Fibroblast of villous mesenchyme (primary cell): ENCODE data around the gene CPNE2. TPM values are rescaled to one million over a fixed set of nuclear protein-coding genes. Genes with fewer than 3 reads are reported as not detected.
A peak's percentile ranks its signal among the peaks of the same experiment; 100 is the strongest.

Experiments used
- DNase-seq: peaks from one replicate; pipeline ENCODE4 v3.0.0-alpha.2; 2010; ENCODE audit warnings: low read depth
- H3K4me3 ChIP-seq: 2 replicates; pipeline ENCODE4 v1.5.1; 2011; ENCODE audit warnings: low read depth, mild to moderate bottlenecking, low read length
- CTCF ChIP-seq: IDR thresholded peaks from 2 replicates; pipeline ENCODE4 v1.5.1; 2012; ENCODE audit warnings: low read depth, mild to moderate bottlenecking, low read length; ENCODE audit not compliant: insufficient read depth
- total RNA-seq: library from RNA; depleted of rRNA; stranded (reverse); fragments of >200 nt; gene quantifications from 2 replicates; pipeline ENCODE4 v1.2.3, GENCODE V29; 2012

Gene CPNE2
- total RNA-seq, 1 donor, result 24.2 TPM

GRCh38 chr16:57150682-57151330, 58.4 kb downstream of the CPNE2 start:
- H3K4me3 ChIP-seq, result no peak overlapping the region
- no peak for DNase-seq
- TF ChIP-seq CTCF, result no peak

GRCh38 chr16:57151369-57151768, 59.0 kb downstream of the CPNE2 start:
- no peak overlapping the region for H3K4me3 ChIP-seq
- no peak for TF ChIP-seq CTCF
- no peak for DNase-seq

DNA sequence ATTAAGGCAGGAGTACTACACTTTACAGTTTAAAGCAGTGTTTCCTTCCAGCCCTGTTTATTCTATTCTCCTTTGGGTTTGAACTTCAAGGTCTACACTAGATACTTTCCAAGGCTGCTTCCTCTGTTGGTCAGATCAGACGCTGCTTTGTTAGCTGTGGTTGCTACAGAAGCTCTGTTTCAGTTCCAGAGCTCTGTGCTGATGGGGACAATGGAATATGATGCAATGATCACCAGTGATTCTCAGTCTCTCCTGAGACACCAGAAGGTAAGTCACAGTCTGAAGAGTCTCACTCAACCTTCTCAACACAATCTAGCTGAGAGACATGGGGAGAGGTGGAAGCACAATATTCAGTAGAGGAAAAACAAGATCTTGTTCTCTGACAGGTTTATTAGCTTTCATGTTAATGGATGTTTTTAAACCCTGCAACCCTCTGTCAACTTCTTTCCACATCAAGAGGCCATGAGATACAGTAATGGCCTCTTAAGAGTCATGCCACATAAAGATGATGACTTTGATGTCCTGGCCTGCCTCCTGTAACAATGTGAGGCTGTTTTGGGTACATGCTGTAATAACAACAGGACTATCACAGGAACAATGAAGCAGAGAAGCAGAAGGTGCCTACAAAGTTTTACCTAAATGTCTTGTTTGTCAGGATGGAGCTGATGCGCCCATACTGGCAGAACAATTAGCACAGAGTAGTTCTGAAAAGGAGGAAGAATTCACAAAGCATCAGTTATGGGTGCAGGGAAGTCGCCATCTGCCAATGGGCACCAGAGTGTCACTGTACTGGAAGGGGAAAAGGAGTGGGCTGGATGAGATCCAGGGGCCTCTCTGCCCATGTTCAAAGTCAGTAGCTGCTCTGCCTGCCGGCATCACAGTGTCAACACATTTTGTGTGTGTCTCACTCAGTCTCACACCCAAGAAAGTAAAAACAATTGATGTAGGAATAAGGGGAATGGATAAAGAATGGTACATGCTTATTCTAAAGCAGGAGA, 60.0 kb downstream of the CPNE2 start:
- peak; percentile 37 for DNase-seq
- no peak overlapping the region for H3K4me3 ChIP-seq
- no peak for TF ChIP-seq CTCF

DNA sequence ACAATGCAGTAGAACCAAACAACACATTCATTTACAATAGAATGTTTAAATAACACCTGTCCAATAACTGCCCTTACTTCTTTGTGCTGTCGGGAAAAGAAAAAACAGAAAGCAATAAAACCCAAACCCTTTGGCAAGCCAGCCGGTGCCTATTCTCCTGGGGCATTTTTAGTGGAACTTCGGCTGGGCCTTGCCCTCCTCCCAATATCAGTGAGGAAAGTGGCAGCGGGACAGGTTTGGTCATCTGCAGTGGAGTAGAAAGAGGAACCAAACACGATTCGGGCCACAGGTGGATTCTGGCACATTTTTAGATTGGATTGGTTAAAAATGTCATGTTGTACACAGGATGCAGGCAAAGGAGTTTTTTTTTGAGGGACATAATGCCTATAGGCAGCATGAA, 61.5 kb downstream of the CPNE2 start:
- H3K4me3 ChIP-seq, result no peak overlapping the region
- TF ChIP-seq CTCF, result no peak
- DNase-seq, result no peak

DNA sequence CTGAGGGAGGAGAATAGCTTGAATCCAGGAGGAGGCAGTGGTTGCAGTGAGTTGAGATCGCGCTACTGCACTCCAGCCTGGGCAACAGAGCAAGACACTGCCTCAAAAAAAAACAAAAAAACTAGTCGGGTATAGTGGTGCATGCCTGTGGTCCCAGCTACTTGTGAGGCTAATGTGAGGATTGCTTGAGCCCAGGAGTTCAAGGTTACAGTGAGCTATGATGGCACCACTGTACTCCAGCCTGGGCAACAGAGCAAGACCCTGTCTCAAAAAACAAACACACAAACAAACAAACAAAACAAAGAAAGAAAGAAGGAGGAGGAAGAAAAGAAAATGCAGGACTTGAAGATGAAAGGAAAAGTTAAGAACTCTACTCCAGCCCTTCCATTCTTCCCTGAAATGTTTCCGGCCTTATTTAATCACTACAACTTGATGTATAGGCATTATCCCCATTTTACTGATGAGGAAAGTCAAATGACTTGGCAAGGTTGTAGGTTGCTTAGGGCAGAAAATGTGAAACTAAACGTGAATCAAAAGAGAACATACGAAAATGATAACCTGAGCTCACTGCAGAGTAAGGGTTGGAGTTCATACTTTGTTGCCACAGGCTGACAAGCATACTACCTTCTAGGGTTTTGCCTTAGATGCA, 63.4 kb downstream of the CPNE2 start:
- TF ChIP-seq CTCF, result no peak
- H3K4me3 ChIP-seq, result no peak overlapping the region
- no peak for DNase-seq

DNA sequence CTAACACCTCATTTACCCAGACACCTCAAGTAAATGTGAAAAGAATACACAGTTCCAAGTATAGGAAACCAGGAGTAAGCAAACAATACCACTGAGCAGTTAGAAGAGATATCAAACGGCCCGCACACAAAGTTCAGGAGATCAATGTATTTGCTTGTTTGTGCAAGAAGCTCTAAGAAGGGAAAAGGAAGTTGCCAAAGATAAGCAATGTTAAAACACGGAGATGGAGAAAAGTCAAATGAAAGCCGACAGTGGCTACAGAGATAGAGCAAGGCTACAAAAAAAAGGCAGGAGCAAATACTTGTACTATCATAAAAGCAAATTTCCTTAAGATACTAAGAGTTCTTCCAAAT, 63.9 kb downstream of the CPNE2 start:
- TF ChIP-seq CTCF, result no peak
- no peak overlapping the region for H3K4me3 ChIP-seq
- DNase-seq, result no peak
